GDM1 (cell line): ENCODE measurements around the gene SYNE1.
"Not testable (repeated sequence)": the region's sequence is repeated elsewhere in the genome, so short reads cannot be mapped to it uniquely, and the experiment has no call there.

Experiments used
- DNase-seq: peaks from one replicate; lab custom pipeline; 2025; lab: John Stamatoyannopoulos, UW

SYNE1 gene, protein sequence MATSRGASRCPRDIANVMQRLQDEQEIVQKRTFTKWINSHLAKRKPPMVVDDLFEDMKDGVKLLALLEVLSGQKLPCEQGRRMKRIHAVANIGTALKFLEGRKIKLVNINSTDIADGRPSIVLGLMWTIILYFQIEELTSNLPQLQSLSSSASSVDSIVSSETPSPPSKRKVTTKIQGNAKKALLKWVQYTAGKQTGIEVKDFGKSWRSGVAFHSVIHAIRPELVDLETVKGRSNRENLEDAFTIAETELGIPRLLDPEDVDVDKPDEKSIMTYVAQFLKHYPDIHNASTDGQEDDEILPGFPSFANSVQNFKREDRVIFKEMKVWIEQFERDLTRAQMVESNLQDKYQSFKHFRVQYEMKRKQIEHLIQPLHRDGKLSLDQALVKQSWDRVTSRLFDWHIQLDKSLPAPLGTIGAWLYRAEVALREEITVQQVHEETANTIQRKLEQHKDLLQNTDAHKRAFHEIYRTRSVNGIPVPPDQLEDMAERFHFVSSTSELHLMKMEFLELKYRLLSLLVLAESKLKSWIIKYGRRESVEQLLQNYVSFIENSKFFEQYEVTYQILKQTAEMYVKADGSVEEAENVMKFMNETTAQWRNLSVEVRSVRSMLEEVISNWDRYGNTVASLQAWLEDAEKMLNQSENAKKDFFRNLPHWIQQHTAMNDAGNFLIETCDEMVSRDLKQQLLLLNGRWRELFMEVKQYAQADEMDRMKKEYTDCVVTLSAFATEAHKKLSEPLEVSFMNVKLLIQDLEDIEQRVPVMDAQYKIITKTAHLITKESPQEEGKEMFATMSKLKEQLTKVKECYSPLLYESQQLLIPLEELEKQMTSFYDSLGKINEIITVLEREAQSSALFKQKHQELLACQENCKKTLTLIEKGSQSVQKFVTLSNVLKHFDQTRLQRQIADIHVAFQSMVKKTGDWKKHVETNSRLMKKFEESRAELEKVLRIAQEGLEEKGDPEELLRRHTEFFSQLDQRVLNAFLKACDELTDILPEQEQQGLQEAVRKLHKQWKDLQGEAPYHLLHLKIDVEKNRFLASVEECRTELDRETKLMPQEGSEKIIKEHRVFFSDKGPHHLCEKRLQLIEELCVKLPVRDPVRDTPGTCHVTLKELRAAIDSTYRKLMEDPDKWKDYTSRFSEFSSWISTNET (N-terminal part only)

DNA sequence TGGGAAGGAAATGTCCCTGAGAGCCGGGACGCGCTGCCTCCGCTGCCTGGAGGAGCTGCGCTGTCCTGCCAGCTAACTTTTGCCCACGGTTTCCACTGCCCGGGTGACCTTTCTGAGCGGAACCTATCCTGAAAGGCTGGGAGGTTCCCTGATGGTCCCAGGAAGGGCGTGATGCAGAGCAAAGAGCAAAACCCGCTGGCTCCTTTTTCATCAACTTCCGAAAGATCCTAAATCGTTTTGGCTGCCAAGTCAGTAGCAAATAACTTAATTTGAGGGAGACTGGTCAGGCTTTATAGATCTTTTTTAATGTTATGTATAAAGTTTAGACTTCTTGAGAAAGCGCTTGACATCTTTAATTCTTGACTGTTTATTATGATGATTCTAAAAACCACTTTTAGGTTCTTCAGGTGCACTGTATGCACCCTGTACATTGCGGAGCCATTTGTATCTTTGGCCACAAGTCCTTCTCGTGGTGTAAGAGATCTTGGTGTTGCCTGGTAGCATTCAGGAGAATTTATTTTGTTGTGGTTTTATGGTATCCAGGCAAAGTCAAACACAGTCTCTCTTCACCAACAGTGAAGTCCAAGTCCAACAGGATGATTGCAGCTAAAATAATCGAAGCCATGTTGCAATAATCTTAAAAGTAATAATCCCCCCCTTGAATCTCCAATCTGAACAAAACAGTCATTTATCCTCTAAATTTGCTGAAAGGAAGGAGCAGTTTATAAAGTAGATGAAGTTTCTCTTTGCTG, at the start of gene SYNE1:
TSS of gene SYNE1 (minus strand) at position 67 of the 752 bp plus-strand sequence. CDS start 9,031 bp downstream, outside the sequence.
- no peak for DNase-seq

DNA sequence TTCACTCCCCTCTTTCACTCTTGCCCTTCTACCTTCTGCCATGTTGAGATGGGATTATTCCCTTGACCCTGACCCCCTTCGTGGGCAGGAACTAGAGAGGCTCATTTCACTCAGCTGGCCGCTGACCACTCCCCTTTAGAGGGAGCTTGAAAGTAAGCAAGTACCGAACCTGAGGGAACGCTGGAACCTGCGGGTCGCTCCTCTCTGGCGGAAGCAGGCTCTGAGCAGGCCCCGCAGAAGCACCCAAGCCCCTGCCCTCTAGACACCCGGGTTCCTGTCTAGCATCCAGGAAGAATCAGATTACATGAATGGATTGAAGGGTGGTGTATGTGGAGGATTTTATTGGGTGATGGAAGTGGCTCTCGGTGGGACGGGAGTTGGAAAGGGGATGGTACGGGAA, 48.7 kb upstream of the SYNE1 start:
- no peak for DNase-seq

DNA sequence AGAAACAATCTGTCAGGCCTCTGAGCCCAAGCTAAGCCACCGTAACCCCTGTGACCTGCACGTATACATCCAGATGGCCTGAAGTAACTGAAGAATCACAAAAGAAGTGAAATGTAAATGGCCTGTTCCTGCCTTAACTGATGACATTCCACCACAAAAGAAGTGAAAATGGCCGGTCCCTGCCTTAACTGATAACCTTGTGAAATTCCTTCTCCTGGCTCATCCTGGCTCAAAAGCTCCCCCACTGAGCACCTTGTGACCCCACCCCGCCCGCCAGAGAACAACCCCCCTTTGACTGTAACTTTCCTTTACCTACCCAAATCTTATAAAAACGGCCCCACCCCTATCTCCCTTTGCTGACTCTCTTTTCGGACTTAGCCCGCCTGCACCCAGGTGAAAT, 45.8 kb upstream of the SYNE1 start:
- DNase-seq = not testable (repeated sequence)

DNA sequence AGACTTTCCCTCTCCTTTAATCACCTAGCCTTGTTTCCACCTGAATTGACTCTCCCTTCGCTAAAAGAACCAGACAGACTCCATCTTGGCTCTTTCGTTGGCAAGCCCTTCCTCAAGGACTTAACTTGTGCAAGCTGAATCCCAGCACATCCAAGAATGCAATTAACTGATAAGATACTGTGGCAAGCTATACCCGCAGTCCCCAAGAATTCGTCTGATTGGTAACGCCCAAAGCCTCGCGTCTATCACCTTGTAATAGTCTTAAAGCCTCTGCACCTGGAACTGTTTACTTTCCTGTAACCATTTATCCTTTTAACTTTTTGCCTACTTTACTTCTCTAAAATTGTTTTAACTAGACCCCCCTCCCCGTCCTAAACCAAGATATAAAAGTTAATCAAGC, 45.0 kb upstream of the SYNE1 start:
- DNase-seq = no peak

DNA sequence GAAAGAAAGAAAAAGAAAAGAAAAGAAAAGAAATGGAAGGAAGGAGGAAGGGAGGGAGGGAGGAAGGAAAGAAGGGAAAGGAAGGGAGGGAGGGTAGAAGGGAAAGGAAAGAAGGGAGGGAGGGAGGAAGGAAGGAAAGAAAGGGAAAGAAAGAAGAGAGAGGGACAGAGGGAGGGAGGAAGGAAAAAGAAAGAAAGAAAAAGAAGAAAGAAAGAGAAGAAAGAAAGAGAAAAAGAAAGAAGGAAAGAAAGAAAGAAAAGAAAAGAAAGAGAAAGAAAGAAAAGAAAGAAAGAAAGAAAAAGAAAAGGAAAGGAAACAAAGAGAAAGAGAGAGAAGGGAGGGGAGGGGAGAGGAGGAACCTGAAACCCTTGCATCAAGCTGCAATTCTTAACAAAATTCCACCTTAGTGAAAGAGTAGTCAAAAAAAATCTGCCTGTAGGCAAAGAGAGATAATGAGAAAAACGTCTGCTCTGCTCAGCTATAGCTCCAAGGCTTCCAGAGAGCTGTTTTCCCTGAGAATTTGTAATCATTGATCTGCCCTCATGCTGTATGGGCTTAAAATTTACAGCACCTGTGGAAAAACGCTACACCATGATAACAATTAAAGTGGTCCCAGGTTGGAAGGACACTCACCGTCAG, 43.8 kb upstream of the SYNE1 start:
- no peak for DNase-seq

DNA sequence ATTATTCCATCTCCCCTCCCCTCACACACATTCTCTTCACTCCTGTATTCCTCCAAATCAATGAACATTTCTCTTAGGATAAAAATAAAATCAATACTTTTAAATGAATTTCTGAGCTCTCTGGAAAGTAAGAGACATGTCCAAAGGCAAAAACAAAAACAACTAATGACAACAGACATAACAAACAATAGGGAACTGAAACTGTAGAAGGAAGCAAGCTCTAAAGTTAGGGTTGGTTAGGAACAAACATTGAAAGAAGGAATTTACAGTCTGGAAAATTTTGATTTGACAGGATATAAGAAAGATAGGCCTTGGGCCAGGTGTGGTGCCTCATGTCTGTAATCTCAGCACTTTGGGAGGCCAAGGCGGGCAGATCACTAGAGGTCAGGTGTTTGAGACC, 43.0 kb upstream of the SYNE1 start:
- no peak for DNase-seq

DNA sequence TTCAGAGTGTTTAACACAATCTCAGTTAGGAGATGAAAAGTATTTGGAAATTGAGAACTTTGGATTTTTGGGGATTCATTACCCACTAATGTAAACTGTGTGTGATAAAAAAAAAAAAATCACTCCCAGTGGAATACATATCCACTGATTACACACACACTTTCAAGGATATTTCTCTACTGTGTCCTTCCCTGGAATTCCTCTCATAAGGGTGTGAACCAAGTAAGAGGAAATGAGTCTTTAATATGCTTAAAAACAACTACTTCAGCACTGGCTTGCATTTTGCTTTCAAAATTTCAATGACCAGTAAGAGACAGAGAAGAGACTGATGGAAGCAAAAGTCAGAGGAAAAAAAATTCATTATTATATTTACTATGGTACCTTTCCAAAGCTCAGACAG, 36.1 kb upstream of the SYNE1 start:
- no peak for DNase-seq

DNA sequence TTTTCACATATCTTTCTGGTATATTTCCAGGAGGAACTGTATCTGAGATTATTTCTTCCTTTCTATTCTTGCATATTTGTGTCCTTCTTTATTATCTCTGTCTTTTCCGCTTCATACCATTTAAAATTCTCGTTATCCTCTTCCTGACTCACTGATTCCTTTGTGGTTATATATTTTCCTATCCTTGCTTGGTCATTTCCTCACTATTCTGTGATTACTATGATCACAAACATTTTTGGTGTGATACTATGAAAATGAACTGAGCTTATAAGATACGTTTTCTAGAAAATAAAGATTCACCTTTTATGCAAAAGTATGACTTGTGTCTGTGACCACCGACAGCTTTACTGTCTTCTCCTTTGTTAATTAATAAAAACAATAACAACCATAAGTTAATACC, 34.0 kb upstream of the SYNE1 start:
- DNase-seq = no peak

DNA sequence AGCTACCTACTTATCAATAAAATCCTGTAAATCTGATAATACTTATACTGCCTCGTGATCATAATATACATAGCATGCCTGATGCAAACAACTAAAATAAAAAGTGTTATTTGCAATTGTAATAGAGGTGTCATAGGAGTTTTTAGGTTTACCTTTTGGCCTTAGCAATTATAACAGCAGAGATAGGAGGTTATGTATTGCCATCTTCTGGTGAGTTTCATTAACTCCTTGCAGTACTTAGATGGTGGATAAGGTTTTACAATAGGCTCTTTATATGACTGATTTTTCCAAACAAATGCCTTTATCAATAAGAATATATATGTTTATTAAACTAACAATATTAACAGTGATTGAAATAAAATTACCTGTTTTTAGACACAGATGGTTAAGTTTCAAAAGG, 32.7 kb upstream of the SYNE1 start:
- DNase-seq = no peak

DNA sequence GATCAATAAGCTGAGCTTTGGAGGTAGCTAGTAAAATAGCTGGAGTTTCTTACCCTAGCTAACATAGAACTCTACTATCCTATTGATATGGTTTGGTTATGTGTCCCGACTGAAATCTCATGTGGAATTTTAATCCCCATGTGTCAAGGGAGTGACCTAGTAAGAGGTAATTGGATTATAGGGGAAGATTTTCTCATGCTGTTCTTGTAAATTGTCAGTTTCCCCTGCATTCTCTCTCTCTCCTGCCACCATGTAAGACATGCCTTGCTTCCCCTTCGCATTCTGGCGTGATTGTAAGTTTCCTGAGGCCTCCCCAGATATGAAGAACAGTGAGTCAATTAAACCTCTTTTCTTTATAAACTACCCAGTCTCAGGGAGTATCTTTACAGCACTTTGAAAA, 24.6 kb upstream of the SYNE1 start:
- DNase-seq = no peak

DNA sequence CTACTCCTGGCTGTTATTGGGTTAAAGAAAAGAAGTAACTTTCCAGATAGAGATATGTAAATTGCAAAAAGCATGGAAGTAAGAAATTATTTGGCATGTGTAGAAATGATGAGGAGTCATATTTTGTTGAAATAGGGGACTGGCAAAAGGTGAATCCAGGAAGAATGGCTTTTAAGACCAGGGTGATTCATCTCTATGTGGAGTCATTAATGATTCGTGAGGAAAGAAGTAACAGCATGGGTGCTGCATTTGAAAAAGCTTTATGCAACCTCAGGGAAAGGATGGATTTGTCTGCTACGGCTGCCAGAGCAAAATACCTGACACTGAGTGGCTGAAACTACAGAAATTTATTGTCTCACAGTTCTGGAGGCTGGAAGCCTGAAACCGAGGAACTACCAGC, 14.8 kb upstream of the SYNE1 start:
- DNase-seq = no peak

DNA sequence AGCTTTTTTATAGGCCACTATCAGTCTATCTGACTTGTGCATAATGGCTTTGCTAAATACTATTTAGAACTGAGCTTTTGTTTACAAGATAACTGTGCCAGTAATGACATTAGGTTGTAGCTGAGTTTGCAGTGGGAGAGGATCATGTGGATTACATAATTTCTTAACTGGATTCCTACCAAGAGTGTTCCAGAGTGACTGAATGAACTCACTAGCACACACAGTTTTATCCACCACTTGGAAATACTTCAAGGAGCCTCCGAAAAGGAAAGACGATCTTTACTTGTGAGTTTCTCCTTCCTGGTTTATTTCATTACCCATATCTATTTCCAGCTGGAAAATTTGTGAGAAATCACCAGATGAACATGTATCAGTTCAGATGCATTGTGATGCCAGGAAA, 10.9 kb upstream of the SYNE1 start:
- no peak for DNase-seq

DNA sequence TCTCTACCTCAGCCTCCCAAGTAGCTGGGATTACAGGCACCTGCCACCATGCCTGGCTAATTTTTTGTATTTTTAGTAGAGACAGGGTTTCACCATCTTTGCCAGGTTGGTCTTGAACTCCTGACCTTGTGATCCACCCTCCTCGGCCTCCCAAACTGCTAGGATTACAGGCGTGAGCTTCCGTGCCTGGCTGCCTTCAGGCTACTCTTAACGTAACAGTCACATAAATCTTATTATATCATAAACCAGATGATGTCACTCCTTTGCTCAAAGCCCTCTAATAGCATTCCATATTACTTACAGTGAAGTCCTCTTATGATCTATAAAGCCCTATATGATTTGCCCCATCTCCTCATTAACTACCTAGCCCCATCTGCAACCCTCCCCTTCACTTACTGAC, 9.6 kb upstream of the SYNE1 start:
- DNase-seq = not testable (repeated sequence)

DNA sequence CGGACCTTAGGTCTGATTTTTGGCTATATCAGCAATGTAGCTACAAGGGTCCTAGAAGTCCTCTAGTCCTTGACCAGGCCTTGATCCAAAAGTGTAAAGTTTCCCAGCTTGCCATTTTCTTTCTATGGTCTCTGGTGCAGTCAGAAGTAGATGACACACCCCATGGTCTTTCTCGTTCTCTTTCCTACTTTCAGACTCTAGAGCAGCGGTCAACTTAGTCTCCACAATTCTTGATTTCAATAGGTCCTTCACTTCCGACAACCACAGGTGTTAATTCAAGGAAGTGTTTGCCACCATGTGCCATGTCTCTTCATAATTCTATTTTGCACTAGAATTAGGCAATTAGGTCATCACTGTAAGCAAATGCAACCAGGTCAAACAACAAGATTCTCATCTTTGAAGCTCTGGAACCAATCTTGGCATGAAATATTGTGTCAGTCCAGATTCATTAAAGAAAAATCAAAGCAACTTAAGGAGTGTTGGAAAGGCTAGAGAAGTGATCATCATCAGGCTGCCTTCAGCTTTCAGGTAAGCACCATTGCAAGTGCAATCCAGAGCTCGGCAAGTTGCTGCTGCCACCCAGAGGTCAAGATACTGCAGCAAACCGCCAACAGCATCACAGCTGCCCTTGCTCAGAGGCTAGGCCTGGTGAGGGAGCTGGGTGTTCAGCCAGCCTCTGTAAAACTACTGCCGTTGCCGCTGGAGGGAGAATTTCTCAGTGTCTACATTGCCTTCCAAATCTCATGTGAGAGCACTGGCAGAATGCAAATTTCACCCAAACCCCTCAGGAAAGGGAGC, 5.6 kb upstream of the SYNE1 start:
- peak; percentile 25 for DNase-seq

DNA sequence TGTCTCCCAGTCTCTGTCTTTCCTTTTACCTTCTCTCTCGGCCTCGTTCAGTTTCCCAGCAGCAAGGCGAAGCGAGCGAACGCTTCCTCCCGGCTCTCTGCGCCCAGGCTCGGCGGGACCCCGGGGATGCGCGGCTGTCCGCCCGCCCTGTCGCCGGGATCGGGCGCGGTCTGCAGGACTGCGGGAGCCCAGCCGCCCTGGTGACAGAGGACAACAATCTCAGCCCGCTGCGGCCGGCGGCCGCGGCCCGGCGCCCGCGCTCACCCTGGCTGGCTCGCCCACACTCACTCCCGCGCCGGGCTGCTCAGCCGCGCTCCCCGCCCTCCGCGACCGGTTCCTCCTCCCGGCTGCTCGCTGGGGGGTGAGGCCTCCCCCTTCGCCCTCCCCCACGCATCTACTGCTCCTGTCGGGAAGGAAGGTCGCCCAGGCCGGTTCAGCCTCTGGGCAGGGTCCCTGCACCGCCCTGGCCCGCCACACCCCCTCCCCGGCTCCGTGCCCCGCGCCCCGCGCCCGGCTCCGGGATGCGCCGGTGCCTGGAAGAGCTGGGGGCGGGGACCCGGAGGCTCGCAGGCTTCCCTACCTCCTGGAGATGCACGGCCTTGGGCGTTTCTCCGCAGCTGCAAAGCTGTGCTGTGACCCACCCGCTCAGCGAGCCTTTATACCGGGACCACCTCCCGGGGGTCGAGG, 410 bp downstream of the SYNE1 start:
- no peak for DNase-seq

DNA sequence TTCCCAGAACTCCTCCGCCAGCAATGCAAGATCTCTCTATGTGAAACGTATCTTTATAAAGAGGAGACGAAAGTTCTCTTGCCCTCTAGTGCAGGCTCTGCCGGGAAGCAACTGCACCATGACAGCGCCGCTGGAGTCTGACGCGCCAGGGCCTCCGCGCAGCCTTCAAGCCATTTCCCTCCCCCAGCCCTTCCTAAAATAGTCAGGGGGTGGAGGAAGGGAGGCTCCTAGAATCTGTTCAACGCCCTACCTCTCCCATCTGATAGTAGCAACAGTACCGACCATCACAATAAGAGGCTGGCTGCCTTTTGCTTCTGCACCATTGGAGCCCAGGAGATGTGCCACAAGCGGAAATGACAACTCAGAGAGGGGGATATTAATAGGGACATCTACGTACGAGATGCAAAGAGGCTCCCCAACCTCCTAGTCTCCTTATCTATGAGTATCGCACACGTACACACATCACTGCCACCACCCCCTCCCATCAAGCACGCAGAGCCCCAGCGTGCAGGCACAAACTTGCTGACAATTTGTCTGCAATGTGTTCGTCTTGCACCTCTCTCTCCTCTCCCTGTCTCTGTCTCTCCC, 1.0 kb downstream of the SYNE1 start:
- no peak for DNase-seq

DNA sequence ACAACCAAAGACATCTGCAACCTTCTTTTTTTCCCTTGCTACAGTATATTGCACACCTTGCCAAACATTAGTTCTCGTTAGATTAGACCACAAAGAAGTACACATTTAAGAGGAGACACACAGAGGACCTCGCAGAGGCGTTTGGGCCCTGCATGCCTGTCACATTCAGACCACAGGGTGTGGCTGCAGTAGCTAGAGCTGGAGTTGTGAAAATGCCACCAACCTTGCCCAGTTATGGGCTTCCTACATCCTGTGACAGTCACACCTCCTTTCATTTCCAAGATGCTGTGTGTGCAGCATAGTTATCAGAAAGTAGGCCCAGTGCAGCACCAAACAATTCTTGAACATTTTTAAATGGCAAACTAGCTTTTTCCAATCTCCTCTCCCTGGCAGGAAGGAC, 2.4 kb downstream of the SYNE1 start:
- DNase-seq = no peak

DNA sequence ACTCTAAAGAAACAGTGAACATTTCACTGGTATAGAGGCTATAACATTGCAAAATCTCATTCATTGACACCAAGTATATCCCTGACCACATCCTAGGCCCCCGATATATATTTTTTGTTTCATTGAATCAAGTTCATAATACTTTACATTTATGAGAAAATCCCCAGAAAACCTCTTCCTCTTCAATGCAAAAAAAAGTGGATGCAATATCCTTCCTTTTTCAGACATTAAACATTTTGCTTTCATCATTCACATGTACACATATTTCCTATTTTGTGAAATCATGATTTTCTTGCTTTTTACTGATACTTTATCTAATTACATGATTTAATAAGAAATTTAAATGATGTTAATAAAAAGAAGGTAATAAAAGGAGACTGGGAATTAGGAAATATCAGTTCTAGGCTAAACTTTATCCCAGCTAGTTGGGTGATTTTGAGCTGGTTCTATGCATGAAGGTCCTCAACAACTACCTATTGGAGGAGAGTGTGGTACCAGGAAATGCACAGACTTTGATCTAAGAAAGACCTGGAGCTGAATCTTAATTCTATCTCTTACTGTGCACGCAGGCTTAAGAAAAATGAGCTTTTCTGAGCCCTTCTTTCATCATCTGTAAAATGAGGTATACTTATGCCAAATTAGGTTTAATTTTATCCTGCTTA, 4.9 kb downstream of the SYNE1 start:
- DNase-seq = no peak

DNA sequence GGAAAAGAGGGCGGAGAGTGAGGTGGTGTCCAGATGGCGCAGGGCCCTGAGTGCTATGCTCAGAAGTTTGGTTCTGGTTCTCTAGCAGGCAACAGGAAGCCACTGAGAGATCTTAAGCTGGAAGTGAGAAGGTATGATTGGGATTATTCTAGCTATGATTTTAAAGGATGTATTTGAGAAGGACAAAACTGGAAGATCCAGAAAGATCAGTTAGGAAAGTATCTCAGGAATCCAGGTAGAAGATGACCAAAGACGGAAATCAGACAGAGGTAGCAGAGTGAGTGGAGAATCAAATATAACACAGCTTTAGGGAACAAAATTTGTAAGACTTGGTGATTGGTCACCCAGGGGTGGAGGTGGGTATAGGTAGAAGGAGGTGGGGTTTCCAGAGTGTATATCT, 5.8 kb downstream of the SYNE1 start:
- no peak for DNase-seq
